Calu3 (cell line): Measurements from ENCODE around the gene HOXD10. TPM values are rescaled to one million over a fixed set of nuclear protein-coding genes. Genes with fewer than 3 reads are reported as not detected.

Experiments
- BruUV-seq: library from RNA; stranded (reverse); fragments of 400-500 nt; replicated peaks from 2 replicates; lab custom pipeline; 2021; lab: Mats Ljungman, UMichigan
- CTCF ChIA-PET: fragments of 300-600 bp; sonication (Branson Sonifier 250); formaldehyde crosslinking; loops from one replicate; lab custom pipeline; 2022; ENCODE audit warnings: antibody characterized with exemption; lab: Charles Lee
- DNase-seq: peaks from one replicate; pipeline ENCODE4 v3.0.0; 2022
- H3K27ac Mint-ChIP-seq: one replicate; pipeline ENCODE4 v1.8.0; 2022; ENCODE audit warnings: mixed read lengths; ENCODE audit not compliant: unreplicated experiment
- H3K27me3 Mint-ChIP-seq: one replicate; pipeline ENCODE4 v1.8.0; 2022; ENCODE audit warnings: mixed read lengths; ENCODE audit not compliant: unreplicated experiment
- H3K36me3 Mint-ChIP-seq: one replicate; pipeline ENCODE4 v1.8.0; 2022; ENCODE audit warnings: mild to moderate bottlenecking, moderate library complexity, mixed read lengths; ENCODE audit not compliant: insufficient read depth, unreplicated experiment
- H3K4me1 Mint-ChIP-seq: one replicate; pipeline ENCODE4 v1.8.0; 2022; ENCODE audit warnings: mild to moderate bottlenecking, low read depth, mixed read lengths; ENCODE audit not compliant: unreplicated experiment
- H3K4me3 Mint-ChIP-seq: one replicate; pipeline ENCODE4 v1.8.0; 2022; ENCODE audit warnings: mild to moderate bottlenecking, low read depth, moderate library complexity, mixed read lengths; ENCODE audit not compliant: unreplicated experiment
- H3K9me3 Mint-ChIP-seq: one replicate; pipeline ENCODE4 v1.8.0; 2022; ENCODE audit warnings: low read depth, mixed read lengths; ENCODE audit not compliant: unreplicated experiment
- CTCF ChIP-seq: fragments of 200-600 bp; IDR thresholded peaks from one replicate; pipeline ENCODE4 v1.8.0; 2022; ENCODE audit warnings: antibody characterized with exemption; ENCODE audit not compliant: unreplicated experiment
- intact Hi-C: fragments of 100-400 bp; cut with micrococcal nuclease; formaldehyde crosslinking; loops from one replicate; pipeline ENCODE4 v1.10.0; 2022; ENCODE audit not compliant: unreplicated experiment
- total RNA-seq: library from RNA; stranded (reverse); gene quantifications from 2 replicates; pipeline ENCODE4 v1.2.3, GENCODE V29; 2022

The HOXD10 gene
- total RNA-seq, 1 experiment from 2014 or later, result not detected

- Mint-ChIP-seq H3K27ac (no peak overlapping the region), H3K36me3 (peaks cover 3% of the 10 kb centered on the region), H3K4me3 (no peak overlapping the region), H3K27me3 (peaks cover 53% of the 10 kb centered on the region), H3K9me3 (no peaks in the 10 kb centered on the region), H3K4me1 (no peaks in the 10 kb centered on the region)
- no TSS peak for BruUV-seq
- CTCF ChIA-PET, result no interaction called here
- intact Hi-C loops, result no loop called here
- no peak for DNase-seq
- TF ChIP-seq CTCF, result no peak
Measured at GRCh38 chr2:176091329-176092258, 25.0 kb upstream of the HOXD10 start.

GRCh38 chr2:176092270-176093144 lies 24.1 kb upstream of the HOXD10 start, which contains the start of gene HOXD13:
Gene HOXD13 (plus strand): TSS chr2:176092721. CDS start chr2:176092891, 170 bp downstream.
- no peak for DNase-seq
- no TSS peak for BruUV-seq
- intact Hi-C loops, result no loop called here
- Mint-ChIP-seq H3K4me3 (no peak within 1 kb of the TSS), H3K9me3 (no peaks in the 10 kb centered on the region), H3K27ac (no peak within 1 kb of the TSS), H3K4me1 (peaks cover 1% of the 10 kb centered on the region), H3K27me3 (peaks cover 49% of the 10 kb centered on the region), H3K36me3 (peaks cover 12% of the 10 kb centered on the region)
- no peak for TF ChIP-seq CTCF
- CTCF ChIA-PET, result no interaction called here

GRCh38 chr2:176093145-176093897 lies 23.3 kb upstream of the HOXD10 start:
- no TSS peak for BruUV-seq
- CTCF ChIA-PET, result no interaction called here

More at GRCh38 chr2:176093145-176093897, 23.3 kb upstream of the HOXD10 start:
- Mint-ChIP-seq H3K36me3 (peaks cover 18% of the 10 kb centered on the region), H3K27ac (no peak overlapping the region), H3K4me3 (no peak overlapping the region), H3K9me3 (no peaks in the 10 kb centered on the region), H3K4me1 (peaks cover 9% of the 10 kb centered on the region), H3K27me3 (peaks cover 47% of the 10 kb centered on the region)
- intact Hi-C loops, result no loop called here
- no peak for TF ChIP-seq CTCF
- no peak for DNase-seq
